Endometrial microvascular endothelial cells (primary cell): ENCODE measurements around the gene NCOA5. TPM values are rescaled to one million over a fixed set of nuclear protein-coding genes. Genes with fewer than 3 reads are reported as not detected.

Experiments
- in situ Hi-C: cut with HindIII; loops from 2 replicates; pipeline ENCODE4 v1.10.0; 2017; ENCODE audit warnings: low sequenced_read_pairs, low pct_unique_long_range_greater_than_20kb; ENCODE audit errors: inconsistent ontology term
- total RNA-seq: library from RNA; depleted of rRNA; stranded (reverse); fragments of >200 nt; gene quantifications from one replicate; pipeline ENCODE4 v1.2.3, GENCODE V29; 2015; ENCODE audit errors: inconsistent ontology term

Gene NCOA5
- total RNA-seq, 1 donor from 2014 or later = 25.7 TPM

GRCh38 chr20:46071573-46071972, 18.2 kb downstream of the NCOA5 start:
- in situ Hi-C loops = no loop called here

DNA sequence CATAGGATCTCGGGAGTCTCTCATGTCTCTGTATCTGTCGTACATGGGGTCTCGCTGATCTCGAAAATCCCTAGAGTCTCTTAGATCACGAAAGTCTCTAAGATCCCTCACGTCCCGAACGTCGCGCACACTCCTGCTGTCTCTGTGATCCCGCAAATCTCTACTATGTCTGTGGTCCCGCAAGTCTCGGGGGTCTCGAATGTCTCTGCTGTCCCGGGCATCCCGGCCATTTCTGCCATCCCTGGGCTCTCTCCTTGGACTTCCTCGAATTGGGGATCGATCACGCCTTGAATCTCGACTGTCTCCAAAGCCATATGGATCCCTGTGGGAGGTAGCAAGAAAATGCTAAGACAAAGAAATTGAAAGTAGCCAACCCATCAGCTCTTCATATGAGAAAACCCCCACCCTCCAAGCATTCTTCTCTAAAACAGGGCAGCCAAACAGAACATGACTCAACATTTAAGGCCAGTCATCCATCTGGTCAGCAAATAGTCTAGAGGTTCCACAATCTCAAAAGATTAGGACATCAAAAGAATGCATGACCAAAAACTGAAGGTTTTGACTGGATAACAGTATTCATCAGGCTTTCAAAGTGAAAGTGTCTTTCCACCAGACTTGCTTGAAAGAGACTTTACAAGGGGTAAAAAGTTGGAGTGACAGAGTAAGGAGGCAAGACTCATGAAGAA, 19.4 kb downstream of the NCOA5 start:
- in situ Hi-C loops = no loop called here

DNA sequence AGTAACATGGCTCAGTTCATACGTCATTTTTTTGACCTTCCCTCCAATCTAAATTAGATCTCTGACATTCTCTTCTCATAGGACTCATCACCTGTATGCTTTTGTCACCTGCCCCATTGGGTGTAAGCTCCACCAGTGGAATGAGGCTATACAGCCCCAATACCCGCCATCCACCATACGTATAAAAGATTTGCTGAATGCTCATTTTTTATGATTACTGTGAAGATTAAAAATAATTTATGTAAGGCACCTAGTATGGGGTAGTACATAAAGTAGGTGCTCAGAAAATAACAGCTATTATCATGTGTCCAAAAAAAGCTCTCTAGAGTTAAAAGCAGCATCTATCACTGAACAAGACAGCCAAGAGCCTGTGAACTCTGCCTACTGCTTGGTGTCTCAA, 24.1 kb downstream of the NCOA5 start:
- in situ Hi-C loops = no loop called here

GRCh38 chr20:46065006-46065405, 24.8 kb downstream of the NCOA5 start:
- in situ Hi-C loops = no loop called here

DNA sequence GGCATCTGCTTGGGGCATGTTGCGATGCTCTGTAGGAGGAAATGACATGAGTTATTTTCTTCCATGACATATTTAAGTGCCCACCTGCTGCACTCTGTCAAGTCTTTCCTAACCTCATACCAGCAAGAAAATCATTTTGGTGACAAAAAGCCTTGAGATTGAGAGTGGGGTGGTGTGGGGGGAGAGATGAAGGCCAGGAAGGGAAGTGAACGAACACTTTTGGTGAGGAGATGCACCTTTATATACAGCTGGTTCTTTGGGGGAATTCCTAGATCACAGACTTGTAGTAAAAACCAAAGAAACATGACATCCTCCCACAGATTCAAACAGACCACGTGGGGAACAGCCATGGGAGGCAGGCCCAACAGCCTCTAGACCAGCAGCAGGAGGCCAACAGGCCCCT, 26.1 kb downstream of the NCOA5 start:
- in situ Hi-C loops = no loop called here

DNA sequence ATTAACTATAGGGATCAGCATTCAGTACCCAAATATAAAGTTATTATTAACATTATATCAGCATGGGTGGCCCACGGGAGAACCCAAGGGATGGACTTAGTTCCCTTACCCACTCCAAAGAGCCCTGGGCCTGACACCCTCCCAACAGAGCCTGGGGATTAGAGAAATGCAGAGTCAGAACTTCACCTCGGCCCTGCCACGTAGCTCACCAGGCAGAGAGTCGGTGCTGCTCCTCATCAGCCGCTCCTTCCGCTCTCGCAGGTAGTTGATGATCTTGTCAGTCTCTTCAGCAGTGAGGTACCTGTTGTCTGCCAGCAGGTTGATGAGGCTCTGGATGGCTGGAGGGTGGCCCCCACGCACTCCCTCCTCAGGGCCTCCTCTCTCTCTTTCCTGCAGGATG, 26.6 kb downstream of the NCOA5 start:
- in situ Hi-C loops = no loop called here

DNA sequence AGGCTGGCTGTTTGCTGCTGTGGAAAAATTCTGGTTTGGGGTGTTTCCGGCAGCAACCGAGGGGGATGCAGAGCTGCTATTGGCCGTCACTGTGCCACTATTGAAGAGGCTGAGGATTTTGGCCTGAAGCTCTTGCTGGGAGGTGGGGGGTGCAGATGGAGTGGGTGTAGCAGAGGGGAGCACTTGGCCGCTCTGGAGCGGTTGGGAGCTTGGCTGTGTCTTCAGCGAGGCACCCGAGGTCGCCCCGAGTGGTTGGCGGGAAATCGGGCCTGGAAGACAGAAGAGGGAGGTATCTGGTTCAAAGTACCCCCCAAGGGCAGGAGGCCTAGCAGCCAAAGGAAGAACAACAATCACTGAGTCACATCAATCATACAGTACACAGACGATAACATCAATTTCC, 27.1 kb downstream of the NCOA5 start:
- in situ Hi-C loops = no loop called here

DNA sequence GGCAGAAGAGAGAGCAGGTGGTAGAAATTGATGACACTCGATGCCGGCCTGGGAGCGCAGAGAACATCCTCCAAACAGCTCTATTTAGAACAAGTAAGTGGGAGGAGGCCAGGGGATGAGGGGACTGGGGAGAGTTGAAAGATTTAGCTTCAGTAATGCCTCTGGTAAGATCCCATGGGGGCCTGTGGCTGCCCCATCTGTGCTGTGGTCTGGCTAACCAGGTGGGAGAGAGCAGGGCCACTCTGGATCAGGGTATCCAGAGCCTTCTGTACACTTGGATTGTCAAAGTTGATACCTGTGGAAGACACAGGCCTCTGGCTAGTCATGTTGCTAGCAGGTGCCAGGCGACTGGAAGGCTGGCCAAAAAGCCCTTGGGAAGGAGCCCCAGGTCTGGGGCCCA, 27.6 kb downstream of the NCOA5 start:
- in situ Hi-C loops = no loop called here

GRCh38 chr20:46060975-46061374, 28.8 kb downstream of the NCOA5 start:
- in situ Hi-C loops = no loop called here

GRCh38 chr20:46060301-46060881, 29.4 kb downstream of the NCOA5 start:
- in situ Hi-C loops = no loop called here

DNA sequence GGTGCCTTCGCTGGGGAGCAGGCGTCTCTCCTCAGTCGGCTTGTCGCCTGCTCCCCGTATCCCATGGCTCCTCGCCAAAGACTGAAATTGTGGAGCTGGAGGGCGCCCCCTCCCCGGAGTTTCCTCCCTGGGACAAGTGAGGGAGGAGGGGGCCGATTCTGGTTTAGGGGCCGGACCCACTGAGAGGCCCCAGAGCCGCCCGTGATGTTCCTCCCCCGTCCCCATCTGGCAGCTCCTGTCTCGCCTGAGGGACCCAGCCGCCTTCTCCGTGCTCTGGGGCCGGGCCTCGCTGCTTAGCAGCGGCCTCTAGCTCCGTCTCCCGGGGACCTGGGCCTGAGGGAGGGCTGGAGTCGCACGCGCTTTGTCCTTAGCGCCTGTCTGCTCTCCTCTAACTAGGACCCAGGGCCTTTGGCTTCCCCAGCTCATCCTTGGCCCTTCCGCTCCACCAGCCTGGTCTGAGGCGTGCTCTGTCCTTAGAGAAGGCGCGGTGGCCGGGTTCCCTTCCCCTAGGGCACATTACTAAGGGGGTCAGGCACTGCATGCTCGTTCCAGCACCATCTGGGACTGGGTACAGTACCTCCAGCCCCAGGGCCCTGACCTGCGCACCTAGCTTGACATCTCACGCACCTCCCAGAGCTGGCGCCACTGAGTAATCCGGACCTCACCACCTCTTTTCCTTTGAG, 31.0 kb downstream of the NCOA5 start:
- in situ Hi-C loops = no loop called here

DNA sequence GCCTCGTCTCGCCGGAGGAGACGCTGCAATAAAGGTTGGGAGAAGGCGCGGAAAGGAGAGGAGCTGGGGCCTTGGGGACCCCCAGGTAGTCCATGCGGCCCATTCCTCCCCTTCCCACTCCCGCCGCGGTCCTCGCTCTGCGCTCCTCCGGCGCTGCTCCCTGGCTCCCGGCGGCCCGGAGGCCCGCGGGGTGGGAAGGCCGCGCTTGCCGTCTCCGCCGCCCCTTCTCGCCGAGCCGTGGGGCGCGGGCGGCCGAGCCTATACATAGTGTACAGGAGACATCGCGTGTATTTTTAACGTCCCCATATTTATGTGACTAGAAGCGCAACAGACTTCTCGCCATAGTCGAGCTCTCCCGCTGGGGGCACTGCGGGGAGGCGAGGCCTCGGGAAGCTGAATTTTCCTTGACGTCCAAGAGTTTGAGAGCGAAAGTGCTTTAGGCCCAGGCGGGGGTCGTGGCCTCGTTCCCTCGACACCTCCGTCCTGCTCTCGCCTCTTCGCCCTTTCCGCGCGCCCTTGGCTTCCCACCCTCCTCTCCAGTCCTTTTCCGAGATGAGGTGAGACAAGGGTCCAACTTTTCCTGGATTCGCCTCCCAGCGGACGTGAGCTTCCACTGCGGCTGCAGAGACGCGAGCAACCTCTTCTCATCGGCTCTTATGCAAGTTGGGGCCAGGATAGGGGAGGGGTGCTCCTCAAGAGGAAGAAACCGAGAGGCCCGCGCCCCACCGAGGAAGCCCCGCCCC, 31.7 kb downstream of the NCOA5 start:
- in situ Hi-C loops = no loop called here

DNA sequence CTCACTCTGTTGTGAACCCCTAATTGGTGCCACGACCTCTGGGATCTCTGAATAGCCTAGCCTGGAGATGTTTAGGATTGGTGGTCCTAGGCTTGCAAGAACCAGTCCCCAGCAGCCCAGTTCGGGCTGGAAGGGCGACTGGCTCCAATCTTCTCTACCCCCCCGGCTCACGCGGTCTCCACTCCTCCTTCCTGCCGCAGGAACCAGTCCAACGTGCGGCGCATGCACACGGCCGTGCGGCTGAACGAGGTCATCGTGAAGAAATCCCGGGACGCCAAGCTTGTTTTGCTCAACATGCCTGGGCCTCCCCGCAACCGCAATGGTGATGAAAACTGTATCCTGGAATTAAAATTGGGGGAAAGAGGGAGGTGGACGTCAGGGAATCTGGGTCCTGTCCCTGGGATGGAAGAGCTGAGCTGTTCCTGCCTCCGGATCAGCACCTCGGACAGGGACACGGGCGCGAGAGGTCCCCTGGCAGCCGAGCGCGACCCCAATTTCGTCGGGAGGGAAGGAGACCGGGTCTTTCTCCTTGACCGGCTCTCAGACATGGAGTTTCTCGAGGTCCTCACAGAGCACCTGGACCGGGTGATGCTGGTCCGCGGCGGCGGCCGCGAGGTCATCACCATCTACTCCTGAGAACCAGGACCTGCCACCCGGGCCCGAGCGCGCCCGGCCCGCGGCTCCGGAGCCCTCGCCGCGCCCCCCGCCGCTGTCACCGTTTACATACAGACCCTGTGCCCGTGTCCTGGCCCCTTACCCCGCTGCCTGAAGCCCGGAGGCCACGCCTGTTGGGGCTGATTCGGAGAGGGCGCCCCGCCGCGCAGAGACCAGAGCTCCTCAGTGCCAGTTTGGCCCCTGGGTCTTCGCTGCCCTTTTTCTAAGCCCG, 32.5 kb downstream of the NCOA5 start:
- in situ Hi-C loops = no loop called here

DNA sequence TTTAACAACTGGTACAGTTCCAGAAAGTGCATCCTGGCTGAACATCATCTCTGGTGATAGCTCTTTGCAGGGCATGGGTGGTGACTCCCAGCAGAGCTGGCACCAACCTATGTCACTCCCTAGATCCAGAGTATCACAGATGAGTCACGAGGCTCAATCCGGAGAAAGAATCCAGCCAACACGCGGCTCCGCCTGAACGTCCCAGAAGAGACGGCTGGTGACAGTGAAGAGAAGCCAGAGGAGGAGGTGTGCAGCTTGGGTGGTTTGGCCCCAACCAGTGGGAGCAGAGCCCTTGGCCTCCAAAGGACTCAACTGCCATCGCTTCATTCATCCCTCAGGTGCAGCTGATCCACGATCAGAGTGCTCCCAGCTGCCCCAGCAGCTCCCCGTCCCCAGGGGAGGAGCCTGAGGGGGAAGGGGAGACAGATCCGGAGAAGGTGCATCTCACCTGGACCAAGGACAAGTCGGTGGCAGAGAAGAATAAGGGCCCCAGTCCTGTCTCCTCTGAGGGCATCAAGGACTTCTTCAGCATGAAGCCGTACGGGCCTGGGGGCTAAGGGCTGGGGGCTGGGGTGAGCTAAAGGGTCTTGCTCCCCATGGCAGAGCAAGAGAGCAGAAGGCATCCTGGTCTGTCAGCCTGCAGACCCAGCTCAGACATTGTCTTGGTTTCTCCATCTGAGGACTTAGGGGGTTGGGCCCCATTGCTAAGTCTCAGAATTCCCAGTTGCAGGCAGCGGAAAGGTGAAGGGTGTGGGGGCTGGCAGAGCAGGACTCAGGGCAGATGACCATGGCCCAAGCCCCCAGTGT, 33.5 kb downstream of the NCOA5 start:
- in situ Hi-C loops = no loop called here

GRCh38 chr20:46055269-46055668, 34.5 kb downstream of the NCOA5 start:
- in situ Hi-C loops = no loop called here

GRCh38 chr20:46054606-46055005, 35.2 kb downstream of the NCOA5 start:
- in situ Hi-C loops = no loop called here

DNA sequence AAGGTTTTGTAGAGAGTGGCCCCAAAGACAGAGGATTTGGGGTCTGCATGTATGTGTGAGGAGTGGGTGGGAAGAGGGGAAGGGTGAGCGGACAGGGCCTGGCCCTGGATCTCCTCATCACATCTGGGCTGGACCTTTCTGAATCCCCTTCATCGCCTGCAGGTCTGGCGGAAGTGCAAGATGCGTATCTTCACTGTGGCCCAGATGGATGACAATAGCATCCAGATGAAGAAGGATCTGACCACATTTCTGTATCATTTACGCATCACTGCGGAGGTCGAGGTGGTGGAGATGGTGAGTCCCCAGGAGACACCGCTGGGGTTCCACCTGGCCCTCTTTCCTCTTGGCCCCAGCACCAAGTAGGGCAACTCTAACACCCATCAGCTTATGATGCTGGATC, 36.3 kb downstream of the NCOA5 start:
- in situ Hi-C loops = no loop called here
